Jurkat, Clone E6-1 (cell line): Measurements from ENCODE around the gene RAD9B.
"Not testable (repeated sequence)": the region's sequence is repeated elsewhere in the genome, so short reads cannot be mapped to it uniquely, and the experiment has no call there.

Experiments
- DNase-seq: peaks from one replicate; pipeline ENCODE4 v3.0.0-alpha.2; 2011; ENCODE audit warnings: low read depth, low spot score
- H3K4me3 ChIP-seq: 2 replicates; pipeline ENCODE4 v1.5.1; 2011; ENCODE audit warnings: mild to moderate bottlenecking, low read length, control low read depth, moderate library complexity

Gene RAD9B

GRCh38 chr12:110518014-110518413 is 15.9 kb downstream of the RAD9B start:
- not testable (repeated sequence) for H3K4me3 ChIP-seq, DNase-seq

DNA sequence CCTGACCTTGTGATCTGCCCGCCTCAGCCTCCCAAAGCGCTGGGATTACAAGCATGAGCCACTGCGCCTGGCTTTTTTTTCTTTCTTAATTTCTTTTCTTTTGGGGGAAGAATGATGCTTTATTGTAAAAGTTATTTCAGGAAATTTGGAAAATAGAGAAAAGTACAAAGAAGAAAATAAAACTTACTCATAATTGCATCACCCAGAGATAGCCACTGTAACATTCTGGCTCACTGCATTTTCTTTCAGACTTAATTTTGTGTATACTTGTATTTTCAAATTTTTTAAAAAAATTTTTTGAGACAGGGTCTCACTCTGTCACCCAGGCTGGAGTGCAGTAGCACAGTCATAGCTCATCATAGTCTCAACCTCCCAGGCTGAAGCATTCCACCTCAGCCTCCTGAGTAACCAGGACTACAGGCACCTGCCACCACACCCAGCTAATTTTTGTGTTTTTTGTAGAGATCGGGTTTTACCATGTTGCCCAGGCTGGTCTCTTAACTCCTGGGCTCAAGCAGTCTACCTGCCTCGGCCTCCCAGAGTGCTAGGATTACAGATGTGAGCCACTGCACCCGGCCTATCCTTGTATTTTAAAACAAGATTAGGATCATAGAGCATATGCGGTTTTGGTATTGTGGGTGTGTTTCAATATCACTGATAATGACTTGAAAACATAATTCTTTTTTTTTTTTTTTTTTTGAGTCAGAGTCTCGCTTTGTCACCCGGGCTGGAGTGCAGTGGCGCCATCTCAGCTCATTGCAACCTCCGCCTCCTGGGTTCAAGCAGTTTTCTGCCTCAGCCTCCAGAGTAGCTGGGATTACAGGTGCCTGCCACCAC is 19.0 kb downstream of the RAD9B start:
- H3K4me3 ChIP-seq, DNase-seq: not testable (repeated sequence)

DNA sequence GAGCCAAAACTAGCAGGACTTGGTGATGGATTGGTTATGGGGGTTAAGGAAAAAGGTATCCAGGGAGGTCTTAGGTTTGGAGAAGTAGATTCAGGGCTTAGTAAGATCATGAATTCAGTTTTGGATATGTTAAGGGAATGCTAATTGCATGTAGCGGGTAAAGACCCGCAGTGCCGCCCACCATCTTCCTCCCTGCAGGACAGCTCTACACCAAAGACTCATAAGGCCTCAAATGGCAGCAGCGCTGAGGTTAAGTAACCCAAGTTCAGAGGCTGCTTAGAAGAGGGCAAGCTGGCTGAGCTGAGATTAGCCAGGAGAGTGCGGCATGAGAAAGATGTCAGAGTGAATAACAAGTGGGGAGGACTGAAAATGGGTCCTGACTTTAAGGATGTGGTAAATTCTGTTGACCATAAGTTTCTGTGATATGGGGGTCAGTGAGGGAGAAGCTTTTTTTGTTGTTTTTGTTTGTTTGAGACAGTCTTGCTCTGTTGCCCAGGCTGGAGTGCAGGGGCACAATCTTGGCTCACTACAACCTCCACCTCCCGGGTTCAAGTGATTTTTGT is 26.2 kb downstream of the RAD9B start:
- H3K4me3 ChIP-seq: no peak overlapping the region
- DNase-seq: no peak

DNA sequence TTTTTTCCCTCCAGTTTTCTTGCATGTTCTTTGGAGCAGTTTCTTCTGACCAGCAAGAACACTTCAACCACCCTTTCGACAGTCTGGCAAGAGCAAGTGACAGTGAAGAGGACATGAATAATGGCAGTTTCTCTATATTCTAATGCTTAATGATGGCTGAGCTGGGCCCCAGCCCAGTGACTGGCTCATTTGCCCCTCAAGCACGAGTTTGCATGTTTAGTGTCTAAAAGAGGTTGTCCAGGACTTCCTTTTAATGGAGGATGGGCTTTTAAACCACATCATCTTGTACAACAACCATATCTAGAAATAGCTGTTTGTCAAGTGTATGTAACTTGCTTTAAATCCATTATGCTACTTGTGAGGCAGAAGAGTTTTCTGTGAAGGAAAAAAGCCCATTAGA is 28.4 kb downstream of the RAD9B start:
- no peak for DNase-seq
- no peak overlapping the region for H3K4me3 ChIP-seq

GRCh38 chr12:110531741-110532333 is 29.7 kb downstream of the RAD9B start:
- H3K4me3 ChIP-seq: no peak overlapping the region
- no peak for DNase-seq

- DNase-seq: no peak
- H3K4me3 ChIP-seq: no peak overlapping the region
Observed at GRCh38 chr12:110532644-110533043, 30.5 kb downstream of the RAD9B start.

DNA sequence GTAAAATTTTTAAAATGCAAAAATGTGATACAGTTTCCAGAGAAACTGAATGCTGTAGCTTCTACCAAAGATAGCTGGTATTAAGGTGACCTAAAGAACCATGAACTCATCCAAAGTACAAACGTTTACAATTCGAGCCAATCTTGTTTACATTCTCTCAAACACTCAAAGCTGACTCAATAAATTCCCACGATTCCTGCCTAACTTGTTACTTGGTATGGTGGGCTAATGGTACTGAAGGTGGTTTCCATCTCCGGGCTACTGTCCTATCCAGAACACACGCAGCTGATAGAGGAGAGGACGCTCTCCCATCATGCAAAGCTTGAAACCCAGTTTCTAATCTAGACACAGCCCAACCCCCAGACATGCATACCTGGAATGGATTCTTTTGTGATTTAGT is 31.5 kb downstream of the RAD9B start:
- no peak for DNase-seq
- no peak overlapping the region for H3K4me3 ChIP-seq

DNA sequence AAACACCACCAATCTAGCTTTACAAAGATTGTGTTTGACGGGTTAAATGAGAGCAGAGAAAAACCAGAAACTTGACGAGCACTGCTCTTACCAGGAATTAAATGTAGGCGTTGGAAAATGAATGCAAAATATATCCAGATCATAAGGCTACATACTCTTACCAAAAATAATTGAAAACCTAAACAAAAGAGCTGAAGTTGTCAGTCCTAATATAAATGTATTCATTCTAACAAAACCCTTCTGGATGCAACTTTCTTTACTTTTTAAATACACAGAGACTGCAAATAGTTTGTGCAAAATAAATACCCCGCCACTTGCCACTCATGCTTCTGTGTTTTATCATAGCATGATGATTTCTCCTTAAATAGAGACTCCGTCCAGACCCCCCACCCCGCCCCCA is 32.7 kb downstream of the RAD9B start:
- DNase-seq: no peak
- no peak overlapping the region for H3K4me3 ChIP-seq

DNA sequence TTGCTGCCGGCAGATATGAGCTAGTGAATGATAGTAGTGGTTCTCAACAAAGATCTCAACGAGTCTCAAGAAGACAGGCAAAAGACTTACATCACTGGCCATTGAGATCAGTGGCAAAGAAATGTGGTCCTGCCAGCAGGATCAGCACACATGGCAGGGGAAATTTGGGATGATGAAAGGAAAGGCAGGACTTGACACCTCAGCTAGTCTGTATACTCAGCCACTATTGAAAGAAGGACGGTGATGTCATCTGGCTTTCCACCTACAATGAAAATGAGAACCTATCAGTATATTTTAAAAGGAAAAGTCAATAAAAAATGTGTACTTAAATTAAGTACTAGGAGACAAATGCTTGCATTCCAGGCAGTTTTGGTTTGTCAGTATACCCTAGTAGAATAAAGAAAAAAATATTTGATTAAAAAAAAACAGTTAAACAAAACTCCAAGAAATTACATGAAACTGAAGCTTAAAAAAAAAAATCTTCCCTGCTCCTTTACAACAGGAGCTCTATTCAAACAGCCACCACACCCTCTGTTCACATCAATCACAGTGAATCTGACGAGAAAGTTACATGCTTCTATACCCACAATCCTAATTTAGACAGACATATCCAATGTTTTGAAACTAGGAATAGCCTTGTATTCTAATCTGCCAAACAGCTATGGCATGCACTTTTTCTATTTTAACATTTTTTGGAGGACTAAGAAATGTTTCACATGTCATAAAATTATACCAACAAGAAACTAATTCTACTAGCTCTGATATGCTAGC is 34.9 kb downstream of the RAD9B start:
- H3K4me3 ChIP-seq: no peak overlapping the region
- DNase-seq: no peak

- no peak overlapping the region for H3K4me3 ChIP-seq
- no peak for DNase-seq
Observed at GRCh38 chr12:110537605-110538409, 35.7 kb downstream of the RAD9B start.

DNA sequence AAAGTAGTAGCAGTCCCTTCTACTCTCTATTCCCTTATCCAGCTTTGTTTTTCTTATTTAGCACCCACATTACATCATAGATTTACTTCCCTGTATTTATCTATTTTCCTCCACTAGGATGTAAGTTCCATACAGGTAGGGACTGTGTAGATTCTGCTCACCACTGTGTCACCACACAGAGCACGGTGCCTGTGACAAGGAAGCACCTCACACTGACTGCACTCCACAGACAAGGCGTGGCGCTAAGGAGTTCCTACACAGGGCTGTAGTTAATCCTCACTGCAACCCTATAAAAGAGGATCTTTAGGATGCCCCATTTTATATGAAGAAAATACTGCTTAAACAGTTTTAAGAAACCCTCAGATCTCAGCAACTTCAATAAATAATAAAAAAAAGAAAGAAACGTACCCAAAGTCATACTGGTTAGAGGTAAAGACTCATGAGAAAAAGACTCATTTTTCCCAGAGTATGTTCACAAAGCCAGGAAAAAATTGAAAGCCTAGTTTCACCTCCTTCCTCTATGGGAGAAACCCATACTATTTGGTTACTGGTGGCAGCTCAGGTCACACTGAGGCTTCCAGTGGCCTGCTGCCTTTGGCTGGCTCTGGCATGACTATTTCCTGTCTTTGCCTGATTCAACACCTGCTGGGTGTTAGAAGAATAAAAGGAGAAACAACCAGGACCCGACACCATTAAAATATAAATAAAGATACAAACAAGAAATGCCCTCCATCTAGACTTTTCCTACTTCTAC is 36.9 kb downstream of the RAD9B start:
- no peak for DNase-seq

GRCh38 chr12:110540048-110540447 is 37.9 kb downstream of the RAD9B start:
- no peak overlapping the region for H3K4me3 ChIP-seq
- no peak for DNase-seq

More for the DNA sequence above, 36.9 kb downstream of the RAD9B start:
- no peak overlapping the region for H3K4me3 ChIP-seq

DNA sequence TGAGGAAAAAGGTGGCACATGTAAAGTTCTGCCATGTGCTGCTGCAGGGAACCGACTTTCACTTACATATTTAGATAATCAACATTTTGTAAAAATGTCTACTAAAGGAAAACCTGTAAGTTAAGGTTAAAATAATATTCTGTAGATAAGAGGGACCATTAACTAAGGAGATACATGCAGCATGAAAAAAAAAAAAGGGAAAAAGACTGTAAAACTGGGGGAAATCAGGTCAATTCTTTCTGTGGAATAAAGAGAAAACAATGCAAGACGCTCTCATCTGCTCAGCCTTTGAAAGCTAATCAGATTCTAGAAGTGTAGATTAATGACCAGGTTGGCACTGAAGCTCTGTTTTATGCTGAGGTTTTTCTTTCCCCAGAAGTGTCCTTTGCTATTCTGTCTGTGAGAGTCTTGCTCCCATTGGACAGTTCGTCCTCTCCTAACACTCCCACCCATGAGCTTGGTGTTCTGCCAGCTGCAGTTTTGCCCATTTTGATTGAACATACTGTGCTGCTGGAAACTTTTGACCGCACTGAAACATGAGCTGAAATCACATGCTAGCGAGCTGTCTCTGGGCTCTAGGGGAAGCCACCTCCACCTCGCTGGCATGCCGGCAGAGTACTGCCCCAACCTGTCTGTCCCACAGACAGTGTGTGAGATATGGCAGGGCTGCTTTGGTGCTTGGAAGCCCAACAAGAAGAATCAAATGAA is 41.3 kb downstream of the RAD9B start:
- no peak for DNase-seq
- H3K4me3 ChIP-seq: no peak overlapping the region

- no peak for DNase-seq
- H3K4me3 ChIP-seq: no peak overlapping the region
Observed at GRCh38 chr12:110543965-110544364, 41.8 kb downstream of the RAD9B start.

DNA sequence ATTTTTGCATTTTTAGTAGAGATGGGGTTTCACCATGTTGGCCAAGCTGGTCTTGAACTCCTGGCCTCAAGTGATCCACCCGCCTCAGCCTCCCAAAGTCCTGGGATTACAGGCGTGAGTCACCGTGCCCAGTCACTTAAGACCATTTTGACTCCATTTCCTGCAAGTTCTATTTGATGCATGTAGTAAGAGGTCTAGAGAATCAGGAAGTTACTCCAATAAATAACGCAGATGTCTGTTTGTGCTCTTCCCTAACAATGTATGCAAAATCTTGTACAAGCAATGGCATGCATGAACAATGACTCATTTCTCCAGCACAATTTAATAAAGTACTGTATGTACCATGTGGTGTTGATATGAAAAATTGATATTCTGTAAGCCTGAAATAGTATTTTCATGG is 43.1 kb downstream of the RAD9B start:
- not testable (repeated sequence) for H3K4me3 ChIP-seq

DNA sequence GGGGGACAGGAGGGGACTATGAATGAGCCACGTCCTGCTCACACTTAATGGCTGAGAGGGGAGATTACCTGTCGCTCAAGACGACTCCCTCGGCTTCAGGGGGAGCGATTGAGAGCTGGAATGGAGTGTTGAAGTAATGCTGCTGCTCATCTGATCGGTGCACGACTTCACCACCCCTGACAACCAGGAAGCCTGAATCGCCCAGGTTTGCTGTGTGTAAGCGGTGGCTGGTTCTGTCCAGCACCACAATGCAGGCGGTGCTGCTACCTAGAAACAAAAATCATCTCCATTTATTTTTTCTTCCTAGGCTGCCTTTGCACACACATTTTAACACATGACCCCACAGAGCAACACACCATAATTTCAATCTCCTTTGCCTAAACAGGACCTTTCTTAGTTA is 43.7 kb downstream of the RAD9B start:
- no peak for DNase-seq
- no peak overlapping the region for H3K4me3 ChIP-seq

More for the DNA sequence above, 43.1 kb downstream of the RAD9B start:
- not testable (repeated sequence) for DNase-seq

- DNase-seq: no peak
- H3K4me3 ChIP-seq: no peak overlapping the region
Observed at GRCh38 chr12:110546339-110546738, 44.2 kb downstream of the RAD9B start.

- no peak overlapping the region for H3K4me3 ChIP-seq
- DNase-seq: no peak
Observed at GRCh38 chr12:110547090-110547489, 45.0 kb downstream of the RAD9B start.
